H1 (cell line): ENCODE results near the gene SLC6A7. TPM values are rescaled to one million over a fixed set of nuclear protein-coding genes. Genes with fewer than 3 reads are reported as not detected.

Experiments
- CTCF ChIA-PET: fragments of 300-600 bp; sonication (Branson Sonifier 250); formaldehyde crosslinking; loops from one replicate; lab custom pipeline; 2021; ENCODE audit not compliant: partially characterized antibody; lab: Charles Lee
- POLR2A ChIA-PET: fragments of 300-600 bp; sonication (Branson Sonifier 250); formaldehyde crosslinking; loops from one replicate; lab custom pipeline; 2021; ENCODE audit warnings: inconsistent platforms; ENCODE audit not compliant: partially characterized antibody; lab: Charles Lee
- DNase-seq, 2 experiments: peaks; one replicate each; pipeline versions ENCODE4 v3.0.0 to v3.0.0-alpha.2; 2010 to 2022; ENCODE audit warnings: low spot score in 2 of 2, low read depth in 1 of 2, mixed read lengths in 1 of 2
- FAIRE-seq: peaks from 2 replicates; lab custom pipeline; 2011; peaks lifted over from hg19 to GRCh38; lab: Jason Lieb, UNC
- H2AFZ ChIP-seq: 2 replicates; pipeline ENCODE4 v1.8.1; 2012; ENCODE audit warnings: low read length, inconsistent platforms
- H2AK5ac ChIP-seq: 2 replicates; pipeline ENCODE4 v1.6.1; 2013; ENCODE audit warnings: low read depth, low read length
- H2BK120ac ChIP-seq: replicated peaks from 2 replicates; pipeline ENCODE3; 2013; ENCODE audit warnings: low read depth, low read length, inconsistent platforms
- H2BK12ac ChIP-seq: 2 replicates; pipeline ENCODE4 v1.6.1; 2013; ENCODE audit warnings: low read depth, low read length
- H2BK15ac ChIP-seq: 2 replicates; pipeline ENCODE4 v1.6.1; 2013; ENCODE audit warnings: low read length
- H2BK20ac ChIP-seq: 2 replicates; pipeline ENCODE4 v1.6.1; 2013; ENCODE audit warnings: low read length
- H2BK5ac ChIP-seq: 2 replicates; pipeline ENCODE4 v1.6.1; 2013; ENCODE audit warnings: low read depth, low read length
- H3K14ac ChIP-seq: 2 replicates; pipeline ENCODE4 v1.6.1; 2013; ENCODE audit warnings: inconsistent platforms; ENCODE audit not compliant: insufficient read length
- H3K18ac ChIP-seq: 2 replicates; pipeline ENCODE4 v1.6.1; 2013; ENCODE audit warnings: low read length; ENCODE audit errors: extremely low read depth
- H3K23ac ChIP-seq: 2 replicates; pipeline ENCODE4 v1.6.1; 2013; ENCODE audit warnings: inconsistent platforms; ENCODE audit not compliant: insufficient read length
- H3K23me2 ChIP-seq: 2 replicates; pipeline ENCODE4 v1.6.1; 2013; ENCODE audit warnings: low read depth, low read length
- H3K27ac ChIP-seq: 2 replicates; pipeline ENCODE4 v1.6.1; 2011; ENCODE audit warnings: low read depth, low read length, inconsistent platforms
- H3K27me3 ChIP-seq, 4 experiments: replicated peaks in 1 of 4; 1 replicate in 1 of 4; 2 replicates in 3 of 4; pipeline versions ENCODE4 v1.6.1 to v1.8.1; 2011 to 2013; ENCODE audit warnings: low read length in 3 of 4, mild to moderate bottlenecking in 3 of 4, inconsistent platforms in 2 of 4, mixed read lengths in 2 of 4, moderate library complexity in 1 of 4; ENCODE audit not compliant: control insufficient read depth in 3 of 4, insufficient read depth in 3 of 4; ENCODE audit errors: extremely low read depth in 1 of 4
- H3K36me3 ChIP-seq, 4 experiments: 2 replicates each; pipeline versions ENCODE4 v1.6.1 to v1.8.1; 2011 to 2013; ENCODE audit warnings: mild to moderate bottlenecking in 4 of 4, low read length in 3 of 4, moderate library complexity in 2 of 4, control low read depth in 1 of 4, inconsistent platforms in 1 of 4; ENCODE audit not compliant: insufficient read depth in 4 of 4, control insufficient read depth in 2 of 4
- H3K4ac ChIP-seq: replicated peaks from 2 replicates; pipeline ENCODE3; 2013; ENCODE audit warnings: low read length, low read depth, mixed read lengths, inconsistent platforms; ENCODE audit not compliant: insufficient read length
- H3K4me1 ChIP-seq, 4 experiments: replicated peaks in 1 of 4; 1 replicate in 1 of 4; 2 replicates in 3 of 4; pipeline versions ENCODE4 v1.6.1 to v1.8.1; 2011 to 2013; ENCODE audit warnings: low read length in 3 of 4, inconsistent platforms in 2 of 4, mixed read lengths in 1 of 4; ENCODE audit not compliant: insufficient read depth in 4 of 4, control insufficient read depth in 3 of 4
- H3K4me2 ChIP-seq, 2 experiments: 2 replicates each; pipeline versions ENCODE4 v1.6.1 to v1.8.1; 2011 to 2013; ENCODE audit warnings: low read depth in 2 of 2, low read length in 2 of 2, control low read depth in 1 of 2, inconsistent platforms in 1 of 2, mild to moderate bottlenecking in 1 of 2; ENCODE audit not compliant: insufficient read depth in 1 of 2
- H3K4me3 ChIP-seq, 4 experiments: fragments of 200-600, 300-600 bp in 1 of 4; sonication (generic), shearing (Covaris generic), sonication (Bioruptor Twin) in 1 of 4; 2 replicates each; pipeline versions ENCODE4 v1.5.1 to v1.8.1; 2011 to 2016; ENCODE audit warnings: low read length in 4 of 4, low read depth in 3 of 4, control low read depth in 2 of 4, inconsistent platforms in 2 of 4, mild to moderate bottlenecking in 2 of 4, mixed read lengths in 1 of 4, moderate library complexity in 1 of 4; ENCODE audit not compliant: insufficient read depth in 2 of 4; ENCODE audit errors: extremely low read depth in 1 of 4
- H3K56ac ChIP-seq: replicated peaks from 2 replicates; pipeline ENCODE3; 2013; ENCODE audit warnings: low read depth, mild to moderate bottlenecking, mixed read lengths, low read length, inconsistent platforms; ENCODE audit not compliant: insufficient read length
- H3K79me1 ChIP-seq: 2 replicates; pipeline ENCODE4 v1.6.1; 2013; ENCODE audit warnings: low read depth, low read length, control low read depth
- H3K79me2 ChIP-seq, 2 experiments: 2 replicates each; pipeline versions ENCODE4 v1.6.1 to v1.8.1; 2012 to 2013; ENCODE audit warnings: low read length in 2 of 2, mild to moderate bottlenecking in 2 of 2, inconsistent platforms in 1 of 2; ENCODE audit not compliant: insufficient read depth in 2 of 2, control insufficient read depth in 1 of 2
- H3K9ac ChIP-seq, 4 experiments: replicated peaks in 1 of 4; 1 replicate in 1 of 4; 2 replicates in 3 of 4; pipeline versions ENCODE4 v1.6.1 to v1.8.1; 2011 to 2013; ENCODE audit warnings: low read depth in 3 of 4, low read length in 3 of 4, control low read depth in 2 of 4, mild to moderate bottlenecking in 2 of 4, moderate library complexity in 2 of 4, inconsistent platforms in 1 of 4; ENCODE audit errors: extremely low read depth in 1 of 4
- H3K9me3 ChIP-seq, 2 experiments: 2 replicates each; pipeline versions ENCODE4 v1.6.1 to v1.8.1; 2012 to 2013; ENCODE audit warnings: mild to moderate bottlenecking in 2 of 2, moderate library complexity in 2 of 2, control low read depth in 1 of 2, inconsistent platforms in 1 of 2, low read depth in 1 of 2, low read length in 1 of 2, mixed read lengths in 1 of 2; ENCODE audit not compliant: insufficient read depth in 2 of 2
- H4K20me1 ChIP-seq, 2 experiments: replicated peaks in 1 of 2; 2 replicates each; pipeline versions ENCODE3 to v1.8.1; 2011 to 2013; ENCODE audit warnings: inconsistent platforms in 2 of 2, low read length in 2 of 2, mild to moderate bottlenecking in 1 of 2; ENCODE audit not compliant: insufficient read depth in 2 of 2, control insufficient read depth in 1 of 2
- H4K5ac ChIP-seq: 2 replicates; pipeline ENCODE4 v1.6.1; 2013; ENCODE audit warnings: low read length, low read depth, mixed read lengths, inconsistent platforms; ENCODE audit not compliant: insufficient read length
- H4K8ac ChIP-seq: 2 replicates; pipeline ENCODE4 v1.8.0; 2013; ENCODE audit warnings: mild to moderate bottlenecking, moderate library complexity, low read length, inconsistent platforms; ENCODE audit not compliant: insufficient read depth; ENCODE audit errors: extremely low read depth
- H4K91ac ChIP-seq: replicated peaks from 2 replicates; pipeline ENCODE3; 2013; ENCODE audit warnings: low read length, mixed read lengths, inconsistent platforms; ENCODE audit not compliant: insufficient read length
- ATF2 ChIP-seq: IDR thresholded peaks from 2 replicates; pipeline ENCODE4 v1.6.1; 2012; ENCODE audit warnings: low read length, inconsistent platforms
- CEBPB ChIP-seq: IDR thresholded peaks from 2 replicates; pipeline ENCODE4 v1.6.1; 2012; ENCODE audit warnings: low read depth, low read length
- CHD2 ChIP-seq: IDR thresholded peaks from 2 replicates; pipeline ENCODE4 v1.6.1; 2012; ENCODE audit warnings: low read length, improper control_type of control experiment
- EGR1 ChIP-seq: IDR thresholded peaks from 2 replicates; pipeline ENCODE4 v1.6.1; 2011; ENCODE audit warnings: low read depth, low read length, borderline replicate concordance
- PHF8 ChIP-seq: fragments of 200-600 bp; sonication (generic); conservative IDR thresholded peaks from 2 replicates; pipeline ENCODE4 v1.7.1; 2012; ENCODE audit warnings: low read depth, mild to moderate bottlenecking, inconsistent platforms, low read length, moderate library complexity
- SIN3A ChIP-seq, 2 experiments: IDR thresholded peaks in 1 of 2; conservative IDR thresholded peaks in 1 of 2; 2 replicates each; pipeline ENCODE4 v1.6.1; 2011 to 2012; ENCODE audit warnings: low read length in 2 of 2, improper control_type of control experiment in 1 of 2, low read depth in 1 of 2, mild to moderate bottlenecking in 1 of 2
- SIX5 ChIP-seq: IDR thresholded peaks from 2 replicates; pipeline ENCODE4 v1.6.1; 2011; ENCODE audit warnings: mild to moderate bottlenecking, low read depth, low read length
- SP1 ChIP-seq: IDR thresholded peaks from 2 replicates; pipeline ENCODE4 v1.6.1; 2011; ENCODE audit warnings: low read depth, low read length
- SRF ChIP-seq: IDR thresholded peaks from 2 replicates; pipeline ENCODE4 v1.6.1; 2011; ENCODE audit warnings: mild to moderate bottlenecking, low read depth, low read length, moderate library complexity
- TCF12 ChIP-seq: IDR thresholded peaks from 2 replicates; pipeline ENCODE4 v1.6.1; 2011; ENCODE audit warnings: low read depth, mild to moderate bottlenecking, low read length
- USF2 ChIP-seq: IDR thresholded peaks from 2 replicates; pipeline ENCODE4 v1.6.1; 2011; ENCODE audit warnings: low read length, improper control_type of control experiment
- WGBS, 2 experiments: shearing (Covaris generic) in 1 of 2; methylation state at CpG; one replicate each; pipeline versions ENCODE4 v1.1.6 to v1.1.7; 2013 to 2015; ENCODE audit warnings: low lambda C conversion rate in 2 of 2, mixed read lengths in 2 of 2, inconsistent platforms in 1 of 2, low coverage in 1 of 2, missing lambda C conversion rate in 1 of 2; ENCODE audit not compliant: insufficient replicate concordance in 2 of 2, insufficient coverage in 1 of 2, insufficient read length in 1 of 2; ENCODE audit errors: extremely low coverage in 1 of 2, missing lambda C conversion rate in 1 of 2; 5-methylcytosine and 5-hydroxymethylcytosine counted together
- polyA plus RNA-seq, 7 experiments: library from polyadenylated mRNA; depleted of rRNA in 3 of 7; stranded (reverse) in 5 of 7; unstranded in 2 of 7; fragments of >200 nt in 5 of 7; fragments of 200-250 nt in 2 of 7; gene quantifications; 1 replicate in 5 of 7; 2 replicates in 1 of 7; 4 replicates in 1 of 7; pipeline versions ENCODE4 v1.2.1 to v1.2.3, GENCODE V29; 2011 to 2013; ENCODE audit warnings: missing spikeins in 2 of 7, mixed read lengths in 2 of 7
- total RNA-seq: library from RNA; stranded (reverse); fragmentation: NEBNext Ultra II Directional; extraction: Animal tissue kit (Norgen Biotek cat#: 25700); gene quantifications from 2 replicates; pipeline ENCODE4 v1.2.1, GENCODE V29; 2021

The SLC6A7 gene
- total and polyA plus RNA-seq, 2 of the 8 experiments (the other 6 are each of a cell fraction or from before 2014, with no cell fraction given) = 0.07 to 0.12 TPM

GRCh38 chr5:150218693-150219035 lies 28.8 kb downstream of the SLC6A7 start:
- Histone ChIP-seq H3K23ac (no peak overlapping the region), H2BK12ac (no peak overlapping the region), H3K79me1 (no peaks in the 10 kb centered on the region), H3K4me3 (no peak overlapping the region), H4K91ac (no peak overlapping the region), H3K27ac (no peak overlapping the region), H3K4me1 (0 out of 7 replicates have a peak, but pooled peaks cover 0 to 3% (median 0%) of the 10 kb centered on the region in 4 experiments), H2BK15ac (no peak overlapping the region), H3K9me3 (no peaks in the 10 kb centered on the region), H2AFZ (no peak overlapping the region), H2BK20ac (no peak overlapping the region), H3K27me3 (peaks cover 0 to 6% (median 4%) of the 10 kb centered on the region in 4 experiments; a peak in 3 of 7 replicates), H2BK5ac (no peak overlapping the region), H3K14ac (no peak overlapping the region), H4K20me1 (no peaks in the 10 kb centered on the region), H3K4ac (no peak overlapping the region), H2AK5ac (no peak overlapping the region), H4K8ac (no peak overlapping the region; the same call in 1 of the 2 replicates), H3K9ac (no peak overlapping the region), H4K5ac (no peak overlapping the region), H3K36me3 (no peaks in the 10 kb centered on the region), H3K4me2 (no peak overlapping the region), H2BK120ac (no peak overlapping the region), H3K23me2 (no peaks in the 10 kb centered on the region), H3K18ac (no peak overlapping the region), H3K79me2 (no peaks in the 10 kb centered on the region), H3K56ac (no peak overlapping the region)
- DNase-seq = no peak
- WGBS, 2 experiments = 92% methylated on average over 5 of the region's 5 CpGs; no CpG with 5 or more reads in 1 of the 2 experiments
- ChIA-PET CTCF (interaction anchor here (0.6 to 22.9 kb wide), 35 partner anchors 9 to 385 kb away, joined by 3 to 406 read pairs (median 5); partner anchors contain the start of genes CDX1, PDGFRB and SLC6A7), POLR2A (interaction anchor here (1.7 kb wide), 1 partner anchor 60 kb away, joined by 4 read pairs; no protein-coding TSS in a partner anchor)
- no peak for FAIRE-seq
- TF ChIP-seq EGR1 = no peak
- no peak for TF ChIP-seq CEBPB
- TF ChIP-seq SRF = no peak
- TF ChIP-seq SIX5 = no peak
- TF ChIP-seq TCF12 = no peak
- no peak for TF ChIP-seq CHD2
- TF ChIP-seq SP1 = no peak
- no peak for TF ChIP-seq SIN3A (conservative IDR thresholded peaks at IDR 0.05 in 1 of 2, IDR thresholded peaks at IDR 0.05 in 1 of 2; ENCODE audit: low read depth in 1 of 2, low read length in 2 of 2)
- no peak for TF ChIP-seq PHF8
- TF ChIP-seq ATF2 = no peak
- no peak for TF ChIP-seq USF2
